Measurements from ENCODE around the gene STIM2.

The STIM2 gene

GRCh38 chr4:26837993-26838842, 22.4 kb upstream of the STIM2 start:
- DNase-seq (ENCODE audit: low read depth), result no peak

- DNase-seq (ENCODE audit: low read depth), result no peak
Measured at GRCh38 chr4:26839016-26839415, 21.6 kb upstream of the STIM2 start.

- DNase-seq (ENCODE audit: low read depth), result no peak
Measured at GRCh38 chr4:26839534-26839951, 21.1 kb upstream of the STIM2 start.

GRCh38 chr4:26840786-26841185, 19.9 kb upstream of the STIM2 start:
- no peak for DNase-seq (ENCODE audit: low read depth)

- no peak for DNase-seq (ENCODE audit: low read depth)
Measured at GRCh38 chr4:26842911-26843310, 17.7 kb upstream of the STIM2 start.

- no peak for DNase-seq (ENCODE audit: low read depth)
Measured at GRCh38 chr4:26850528-26850927, 10.1 kb upstream of the STIM2 start.

- no peak for DNase-seq (ENCODE audit: low read depth)
Measured at GRCh38 chr4:26851129-26851528, 9.5 kb upstream of the STIM2 start.

GRCh38 chr4:26854701-26855100, 5.9 kb upstream of the STIM2 start:
- DNase-seq (ENCODE audit: low read depth), result no peak

GRCh38 chr4:26856906-26857277, 3.7 kb upstream of the STIM2 start:
- DNase-seq (ENCODE audit: low read depth), result no peak

GRCh38 chr4:26857278-26858034, 3.2 kb upstream of the STIM2 start:
- DNase-seq (ENCODE audit: low read depth), result peak; percentile 31

GRCh38 chr4:26858035-26858918, 2.4 kb upstream of the STIM2 start:
- no peak for DNase-seq (ENCODE audit: low read depth)

GRCh38 chr4:26858947-26859401, 1.7 kb upstream of the STIM2 start:
- DNase-seq (ENCODE audit: low read depth), result no peak

GRCh38 chr4:26859762-26860156, 882 bp upstream of the STIM2 start:
- DNase-seq (ENCODE audit: low read depth), result no peak

- no peak for DNase-seq (ENCODE audit: low read depth)
Measured at GRCh38 chr4:26860922-26861433, 337 bp downstream of the STIM2 start.

GRCh38 chr4:26861434-26862186, 969 bp downstream of the STIM2 start:
- no peak for DNase-seq (ENCODE audit: low read depth)

- DNase-seq (ENCODE audit: low read depth), result no peak
Measured at GRCh38 chr4:26862381-26862915, 1.8 kb downstream of the STIM2 start.

- DNase-seq (ENCODE audit: low read depth), result no peak
Measured at GRCh38 chr4:26863512-26863911, 2.9 kb downstream of the STIM2 start.

GRCh38 chr4:26864899-26865298, 4.3 kb downstream of the STIM2 start:
- no peak for DNase-seq (ENCODE audit: low read depth)

GRCh38 chr4:26866203-26866602, 5.6 kb downstream of the STIM2 start:
- no peak for DNase-seq (ENCODE audit: low read depth)

- no peak for DNase-seq (ENCODE audit: low read depth)
Measured at GRCh38 chr4:26866781-26867180, 6.1 kb downstream of the STIM2 start.
